Esophagus muscularis mucosa (tissue), 4 donors: Measurements from ENCODE around the gene PRM3.

Source experiments
- CTCF ChIP-seq, 3 experiments: fragments of 200-600 bp in 2 of 3; fragments of 450-650 bp in 1 of 3; sonication (generic) in 2 of 3; IDR thresholded peaks; one replicate each; pipeline ENCODE4 v1.5.1; 2017 to 2019; ENCODE audit warnings: antibody characterized with exemption in 3 of 3, mild to moderate bottlenecking in 2 of 3, moderate library complexity in 1 of 3
- EP300 ChIP-seq: sonication (generic); formaldehyde crosslinking; IDR thresholded peaks from one replicate; pipeline ENCODE4 v1.6.1; 2017; ENCODE audit warnings: antibody characterized with exemption
- POLR2A ChIP-seq: fragments of 450-650 bp; IDR thresholded peaks from one replicate; pipeline ENCODE4 v1.6.1; 2017; ENCODE audit warnings: antibody characterized with exemption, moderate library complexity, mild to moderate bottlenecking, low read depth
- POLR2AphosphoS5 ChIP-seq, 2 donors: sonication (generic); formaldehyde crosslinking; IDR thresholded peaks; one replicate each; pipeline ENCODE4 v1.6.1; 2017; ENCODE audit warnings: antibody characterized with exemption in 2 of 2

- TF ChIP-seq CTCF (IDR thresholded peaks at IDR 0.05) (no peak), POLR2A (no peak), EP300 (no peak), POLR2AphosphoS5 (IDR thresholded peaks at IDR 0.05) (no peak)
Observed at GRCh38 chr16:11285842-11286241, 12.4 kb upstream of the PRM3 start.
